Panc1 (cell line): ENCODE data around the gene BRD4. TPM values are rescaled to one million over a fixed set of nuclear protein-coding genes. Genes with fewer than 3 reads are reported as not detected.
A peak's percentile ranks its signal among the peaks of the same experiment; 100 is the strongest.

Experiments used
- ATAC-seq: fragments of 200-7000 bp; cut with Tn5 transposase; 2 replicates; pipeline ENCODE4 v1.9.1; 2020; ENCODE audit warnings: mild to moderate bottlenecking, moderate library complexity
- BruUV-seq: library from RNA; stranded (reverse); fragments of 400-500 nt; replicated peaks from 2 replicates; lab custom pipeline; 2021; lab: Mats Ljungman, UMichigan
- CTCF ChIA-PET: fragments of 300-600 bp; sonication (Branson Sonifier 250); formaldehyde crosslinking; loops from one replicate; lab custom pipeline; 2022; ENCODE audit warnings: antibody characterized with exemption; lab: Charles Lee
- POLR2A ChIA-PET: fragments of 300-600 bp; sonication (Branson Sonifier 250); formaldehyde crosslinking; loops from one replicate; lab custom pipeline; 2022; ENCODE audit warnings: antibody characterized with exemption; lab: Charles Lee
- DNase-seq: peaks from one replicate; pipeline ENCODE4 v3.0.0-alpha.2; 2010; ENCODE audit warnings: low read depth, low spot score
- H3K27ac ChIP-seq: 2 replicates; pipeline ENCODE4 v1.5.1; 2011; ENCODE audit warnings: mild to moderate bottlenecking, low read length, inconsistent platforms
- H3K27me3 ChIP-seq: fragments of 200-500 bp; sonication (Bioruptor generic); 2 replicates; pipeline ENCODE4 v1.6.0; 2014; ENCODE audit warnings: low read length, inconsistent platforms; ENCODE audit not compliant: control insufficient read depth, insufficient read depth
- H3K36me3 ChIP-seq: fragments of 200-500 bp; sonication (Bioruptor generic); 2 replicates; pipeline ENCODE4 v1.5.1; 2014; ENCODE audit warnings: inconsistent platforms, mild to moderate bottlenecking, low read length, moderate library complexity; ENCODE audit not compliant: control insufficient read depth, insufficient read depth
- H3K4me1 ChIP-seq: 2 replicates; pipeline ENCODE4 v1.5.1; 2011; ENCODE audit warnings: inconsistent platforms, mild to moderate bottlenecking, low read length, moderate library complexity; ENCODE audit not compliant: control insufficient read depth, insufficient read depth
- H3K4me3 ChIP-seq, 2 experiments: 2 replicates each; pipeline ENCODE4 v1.5.1; 2011 to 2012; ENCODE audit warnings: low read depth in 2 of 2, low read length in 2 of 2, mild to moderate bottlenecking in 2 of 2, inconsistent platforms in 1 of 2, moderate library complexity in 1 of 2
- H3K9me3 ChIP-seq: fragments of 200-500 bp; sonication (Bioruptor generic); 2 replicates; pipeline ENCODE4 v1.5.1; 2014; ENCODE audit warnings: low read depth, mild to moderate bottlenecking, inconsistent platforms, low read length, moderate library complexity; ENCODE audit not compliant: control insufficient read depth, insufficient read depth
- CTCF ChIP-seq: fragments of 450-650 bp; IDR thresholded peaks from 2 replicates; pipeline ENCODE4 v1.5.1; 2017; ENCODE audit warnings: mild to moderate bottlenecking
- POLR2AphosphoS5 ChIP-seq: IDR thresholded peaks from 2 replicates; pipeline ENCODE4 v1.6.1; 2012; ENCODE audit warnings: mild to moderate bottlenecking, low read depth, low read length, moderate library complexity
- REST ChIP-seq, 2 experiments: IDR thresholded peaks; 2 replicates each; pipeline ENCODE4 v1.6.1; 2011 to 2012; ENCODE audit warnings: low read depth in 2 of 2, control low read depth in 1 of 2, low read length in 1 of 2, mild to moderate bottlenecking in 1 of 2, moderate library complexity in 1 of 2; ENCODE audit not compliant: insufficient read depth in 1 of 2
- SIN3A ChIP-seq: IDR thresholded peaks from 2 replicates; pipeline ENCODE4 v1.6.1; 2012; ENCODE audit warnings: low read depth, mild to moderate bottlenecking, low read length, moderate library complexity, borderline replicate concordance; ENCODE audit not compliant: insufficient read depth
- TCF7L2 ChIP-seq: IDR thresholded peaks from 2 replicates; pipeline ENCODE4 v1.6.1; 2011; ENCODE audit warnings: mild to moderate bottlenecking, low read depth, low read length, inconsistent platforms
- in situ Hi-C: cut with HindIII; loops from 2 replicates; pipeline ENCODE4 v1.10.0; 2016; ENCODE audit warnings: low sequenced_read_pairs, low pct_unique_long_range_greater_than_20kb
- intact Hi-C: fragments of 100-400 bp; cut with micrococcal nuclease; formaldehyde crosslinking; loops from one replicate; pipeline ENCODE4 v1.10.0; 2022; ENCODE audit not compliant: unreplicated experiment
- total RNA-seq: library from RNA; stranded (reverse); gene quantifications from one replicate; pipeline ENCODE4 v1.2.1, GENCODE V29; 2021; ENCODE audit not compliant: unreplicated experiment

Gene BRD4
- total RNA-seq, 1 experiment from 2014 or later, result 102 TPM

GRCh38 chr19:15304140-15304705 lies 28.1 kb downstream of the BRD4 start:
- Histone ChIP-seq H3K36me3 (no peaks in the 10 kb centered on the region), H3K4me3 (no peak overlapping the region), H3K4me1 (peaks cover 42% of the 10 kb centered on the region), H3K27me3 (no peaks in the 10 kb centered on the region), H3K27ac (peak overlapping the region; percentile 7; the same call in 1 of the 2 replicates), H3K9me3 (no peaks in the 10 kb centered on the region)
- POLR2A ChIA-PET, result no interaction called here
- ATAC-seq (peak; percentile 62), DNase-seq (no peak)
- CTCF ChIA-PET, result no interaction called here
- in situ Hi-C loops (no loop called here), intact Hi-C loops (no loop called here)
- BruUV-seq, result no TSS peak
- TF ChIP-seq TCF7L2, result no peak
- no peak for TF ChIP-seq REST (IDR thresholded peaks at IDR 0.05; ENCODE audit: insufficient read depth in 1 of 2, low read depth in 2 of 2, low read length in 1 of 2)
- no peak for TF ChIP-seq POLR2AphosphoS5
- TF ChIP-seq CTCF, result no peak
- no peak for TF ChIP-seq SIN3A

GRCh38 chr19:15303105-15303780 lies 29.1 kb downstream of the BRD4 start:
- DNase-seq (no peak), ATAC-seq (no peak; the same call in 1 of the 2 replicates)
- H3K4me3 ChIP-seq, result no peak overlapping the region
- peak overlapping the region; percentile 31; the same call in 1 of the 2 replicates for H3K27ac ChIP-seq
- no peaks in the 10 kb centered on the region for H3K27me3 ChIP-seq
- intact Hi-C loops (no loop called here), in situ Hi-C loops (no loop called here)
- no peaks in the 10 kb centered on the region for H3K36me3 ChIP-seq
- TF ChIP-seq POLR2AphosphoS5, result no peak
- TF ChIP-seq TCF7L2, result no peak
- TF ChIP-seq REST (IDR thresholded peaks at IDR 0.05; ENCODE audit: insufficient read depth in 1 of 2, low read depth in 2 of 2, low read length in 1 of 2), result no peak
- no peak for TF ChIP-seq SIN3A
- no peak for TF ChIP-seq CTCF
- H3K4me1 ChIP-seq, result peaks cover 51% of the 10 kb centered on the region
- H3K9me3 ChIP-seq, result no peaks in the 10 kb centered on the region
- TSS peak; percentile 34 for BruUV-seq
- ChIA-PET CTCF (no interaction called here), POLR2A (interaction anchor here (0.7 kb wide), 1 partner anchor 541 kb away, joined by 6 read pairs; no protein-coding TSS in a partner anchor)
